SKM-1 (cell line): ENCODE measurements around the gene SNCA.

ENCODE experiments used
- DNase-seq: peaks from one replicate; lab custom pipeline; 2025; ENCODE audit not compliant: unreplicated experiment; lab: John Stamatoyannopoulos, UW

Gene SNCA

GRCh38 chr4:89820010-89820409, 17.0 kb downstream of the SNCA start:
- peak; percentile 13 for DNase-seq

GRCh38 chr4:89814362-89814761, 22.6 kb downstream of the SNCA start:
- DNase-seq = no peak

GRCh38 chr4:89813197-89813596, 23.8 kb downstream of the SNCA start:
- DNase-seq = no peak

- no peak for DNase-seq
Observed at GRCh38 chr4:89807441-89808140, 29.4 kb downstream of the SNCA start.

GRCh38 chr4:89805297-89805696, 31.7 kb downstream of the SNCA start:
- no peak for DNase-seq

GRCh38 chr4:89803915-89804314, 33.0 kb downstream of the SNCA start:
- DNase-seq = no peak

- no peak for DNase-seq
Observed at GRCh38 chr4:89803036-89803435, 33.9 kb downstream of the SNCA start.

GRCh38 chr4:89800527-89801103, 36.3 kb downstream of the SNCA start:
- no peak for DNase-seq

- no peak for DNase-seq
Observed at GRCh38 chr4:89800012-89800516, 36.9 kb downstream of the SNCA start.

- no peak for DNase-seq
Observed at GRCh38 chr4:89799071-89799470, 37.9 kb downstream of the SNCA start.

GRCh38 chr4:89797117-89797516, 39.8 kb downstream of the SNCA start:
- DNase-seq = no peak

- no peak for DNase-seq
Observed at GRCh38 chr4:89788206-89789072, 48.5 kb downstream of the SNCA start.

GRCh38 chr4:89784686-89785231, 52.2 kb downstream of the SNCA start:
- no peak for DNase-seq

- no peak for DNase-seq
Observed at GRCh38 chr4:89781321-89781720, 55.6 kb downstream of the SNCA start.

GRCh38 chr4:89773805-89774204, 63.2 kb downstream of the SNCA start:
- DNase-seq = no peak

- no peak for DNase-seq
Observed at GRCh38 chr4:89769856-89770255, 67.1 kb downstream of the SNCA start.

- DNase-seq = no peak
Observed at GRCh38 chr4:89767924-89768323, 69.0 kb downstream of the SNCA start.

- no peak for DNase-seq
Observed at GRCh38 chr4:89765966-89766365, 71.0 kb downstream of the SNCA start.

- no peak for DNase-seq
Observed at GRCh38 chr4:89765528-89765927, 71.4 kb downstream of the SNCA start.

GRCh38 chr4:89762311-89762710, 74.7 kb downstream of the SNCA start:
- DNase-seq = no peak

GRCh38 chr4:89759426-89759825, 77.5 kb downstream of the SNCA start:
- DNase-seq = no peak
